AG09319 (cell line): Measurements from ENCODE around the gene ERLEC1.
"Not testable (repeated sequence)": the region's sequence is repeated elsewhere in the genome, so short reads cannot be mapped to it uniquely, and the experiment has no call there.

Experiments used
- DNase-seq: peaks from one replicate; pipeline ENCODE4 v3.0.0-alpha.2; 2010; ENCODE audit warnings: low read depth; ENCODE audit errors: extremely low read depth
- TF ChIP-seq, protein P1 (sequence below): IDR thresholded peaks from 2 replicates; pipeline ENCODE4 v1.5.1; 2011; ENCODE audit warnings: low read depth, mild to moderate bottlenecking, inconsistent platforms, low read length, moderate library complexity

The ERLEC1 gene

DNA sequence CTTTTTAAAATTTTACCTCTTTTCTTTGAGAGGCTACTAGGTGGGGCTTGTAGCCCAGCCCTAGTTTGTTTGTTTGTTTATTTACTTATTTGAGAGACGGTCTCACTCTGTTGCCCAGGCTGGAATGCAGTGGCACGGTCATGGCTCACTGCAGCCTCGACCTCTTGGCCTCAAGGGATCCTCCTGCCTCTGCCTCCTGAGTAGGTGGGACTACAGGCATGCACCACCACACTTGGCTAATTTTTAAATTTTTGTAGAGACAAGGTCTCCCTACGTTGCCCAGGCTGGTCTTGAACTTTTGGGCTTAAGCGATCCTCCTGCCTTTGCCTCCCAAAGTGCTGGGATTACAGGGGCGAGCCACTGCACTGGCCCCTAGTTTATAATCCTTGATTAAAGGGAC, 35.0 kb downstream of the ERLEC1 start:
- TF ChIP-seq, protein P1, sequence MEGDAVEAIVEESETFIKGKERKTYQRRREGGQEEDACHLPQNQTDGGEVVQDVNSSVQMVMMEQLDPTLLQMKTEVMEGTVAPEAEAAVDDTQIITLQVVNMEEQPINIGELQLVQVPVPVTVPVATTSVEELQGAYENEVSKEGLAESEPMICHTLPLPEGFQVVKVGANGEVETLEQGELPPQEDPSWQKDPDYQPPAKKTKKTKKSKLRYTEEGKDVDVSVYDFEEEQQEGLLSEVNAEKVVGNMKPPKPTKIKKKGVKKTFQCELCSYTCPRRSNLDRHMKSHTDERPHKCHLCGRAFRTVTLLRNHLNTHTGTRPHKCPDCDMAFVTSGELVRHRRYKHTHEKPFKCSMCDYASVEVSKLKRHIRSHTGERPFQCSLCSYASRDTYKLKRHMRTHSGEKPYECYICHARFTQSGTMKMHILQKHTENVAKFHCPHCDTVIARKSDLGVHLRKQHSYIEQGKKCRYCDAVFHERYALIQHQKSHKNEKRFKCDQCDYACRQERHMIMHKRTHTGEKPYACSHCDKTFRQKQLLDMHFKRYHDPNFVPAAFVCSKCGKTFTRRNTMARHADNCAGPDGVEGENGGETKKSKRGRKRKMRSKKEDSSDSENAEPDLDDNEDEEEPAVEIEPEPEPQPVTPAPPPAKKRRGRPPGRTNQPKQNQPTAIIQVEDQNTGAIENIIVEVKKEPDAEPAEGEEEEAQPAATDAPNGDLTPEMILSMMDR = no peak
- DNase-seq = no peak

DNA sequence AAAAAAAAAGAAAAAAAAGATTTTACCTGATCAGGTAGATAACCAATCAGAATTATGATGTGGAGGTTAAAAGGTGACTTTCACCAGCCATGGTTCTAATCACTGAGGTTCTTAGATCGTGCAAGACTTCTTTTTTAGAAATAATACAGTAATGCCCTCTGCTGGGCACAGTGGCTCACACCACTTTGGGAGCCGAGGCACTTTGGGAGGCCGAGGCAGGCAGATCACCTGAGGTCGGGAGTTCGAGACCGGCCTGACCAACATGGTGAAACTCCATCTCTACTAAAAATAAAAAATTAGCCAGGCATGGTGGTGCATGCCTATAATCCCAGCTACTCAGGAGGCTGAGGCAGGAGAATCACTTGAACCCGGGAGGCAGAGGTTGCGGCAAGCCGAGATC, 36.8 kb downstream of the ERLEC1 start:
- not testable (repeated sequence) for DNase-seq

GRCh38 chr2:53826030-53826410, 39.2 kb downstream of the ERLEC1 start:
- TF ChIP-seq, protein P1 = no peak
- no peak for DNase-seq

DNA sequence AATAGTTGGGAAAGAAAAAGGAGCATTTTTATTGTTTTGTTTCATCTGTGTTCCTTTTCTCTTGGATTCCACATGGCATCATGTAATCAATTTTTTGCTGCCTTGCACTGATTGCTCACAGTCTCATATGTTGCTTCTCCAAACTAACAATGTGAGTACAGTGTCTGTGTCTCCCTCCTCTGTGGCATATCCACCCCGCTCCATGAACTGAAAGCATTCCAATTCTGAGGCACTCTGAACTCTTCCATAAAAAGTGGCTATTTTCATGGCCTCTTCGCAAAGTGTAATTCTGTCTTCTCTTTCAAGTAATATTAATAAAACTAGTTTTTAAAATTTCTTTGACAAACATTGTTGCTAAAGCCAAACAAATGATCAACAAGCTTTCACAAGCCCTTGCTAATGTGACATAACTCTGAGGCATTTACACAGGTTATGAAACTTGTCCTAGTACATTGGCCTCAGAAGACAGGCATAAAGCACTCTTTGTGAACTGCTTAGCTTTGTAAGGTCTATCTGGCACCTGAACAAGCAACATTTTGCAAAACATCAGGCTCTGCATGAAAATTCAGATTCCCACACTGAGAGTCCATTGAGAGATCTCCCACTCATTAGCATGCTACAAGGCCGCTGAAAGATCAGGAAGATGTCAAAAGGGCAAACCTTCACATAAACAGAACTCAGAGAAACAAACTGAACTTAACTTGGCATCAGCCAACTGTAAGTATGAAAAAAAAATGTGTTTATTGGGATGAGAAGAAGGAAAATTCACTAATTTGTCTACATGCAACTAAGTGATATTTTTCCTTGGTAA, 39.9 kb downstream of the ERLEC1 start:
- TF ChIP-seq, protein P1 = no peak
- DNase-seq = no peak

DNA sequence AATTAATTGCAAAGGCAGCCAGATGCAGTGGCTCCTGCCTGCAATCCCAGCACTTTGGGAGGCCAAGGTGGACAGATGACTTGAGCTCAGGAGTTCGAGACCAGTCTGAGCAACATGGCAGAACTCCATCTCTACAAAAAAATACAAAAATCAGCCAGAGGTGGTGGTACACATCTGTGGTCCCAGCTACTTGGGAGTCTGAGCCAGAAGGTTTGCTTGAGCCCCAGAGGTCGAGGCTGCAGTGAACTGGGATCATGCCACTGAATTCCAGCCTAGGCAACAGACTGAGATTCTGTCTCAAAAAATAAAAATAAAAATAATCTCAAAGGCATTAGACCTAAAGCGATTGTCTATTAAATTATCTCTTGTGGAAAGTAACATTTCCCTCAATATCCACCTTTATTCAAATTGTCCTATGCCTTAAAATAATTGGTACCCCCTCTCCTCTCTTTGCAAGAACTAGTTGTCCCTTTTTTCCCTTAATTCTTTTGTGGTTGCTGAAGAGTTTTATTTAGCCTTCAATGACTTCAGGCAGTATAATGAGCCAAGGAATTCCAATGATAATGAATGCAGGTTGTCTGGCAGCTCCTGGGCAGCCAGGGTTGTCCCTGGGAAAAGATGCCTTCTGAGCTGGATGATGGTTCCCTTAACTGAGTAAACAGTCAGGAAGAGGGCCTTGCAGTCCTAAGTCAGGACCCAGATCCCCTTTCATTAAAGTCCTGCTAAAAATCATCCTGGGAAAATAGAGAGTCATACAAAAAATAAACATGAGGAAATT, 40.7 kb downstream of the ERLEC1 start:
- TF ChIP-seq, protein P1 = no peak
- DNase-seq = no peak

DNA sequence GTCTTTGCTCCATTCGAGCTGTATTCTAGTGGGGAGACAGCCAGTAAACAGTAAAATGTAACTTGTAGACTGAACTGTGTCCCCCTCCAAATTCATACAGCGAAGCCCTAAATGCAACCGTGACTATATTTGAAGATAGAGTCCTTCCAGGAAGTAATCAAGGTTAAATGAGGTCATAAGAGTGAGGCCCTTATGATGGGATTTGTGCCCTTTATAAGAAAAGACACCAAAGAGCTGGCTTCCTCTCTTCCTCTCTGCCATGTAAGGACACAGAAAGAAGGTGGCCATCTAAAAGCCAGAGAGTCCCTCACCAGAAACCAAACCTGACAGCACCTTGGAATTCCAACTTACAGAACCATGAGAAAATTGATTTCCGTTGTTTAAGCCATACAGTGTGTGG, 41.5 kb downstream of the ERLEC1 start:
- TF ChIP-seq, protein P1 = no peak
- no peak for DNase-seq

GRCh38 chr2:53829273-53829979, 42.6 kb downstream of the ERLEC1 start:
- DNase-seq = no peak
- TF ChIP-seq, protein P1 = no peak

DNA sequence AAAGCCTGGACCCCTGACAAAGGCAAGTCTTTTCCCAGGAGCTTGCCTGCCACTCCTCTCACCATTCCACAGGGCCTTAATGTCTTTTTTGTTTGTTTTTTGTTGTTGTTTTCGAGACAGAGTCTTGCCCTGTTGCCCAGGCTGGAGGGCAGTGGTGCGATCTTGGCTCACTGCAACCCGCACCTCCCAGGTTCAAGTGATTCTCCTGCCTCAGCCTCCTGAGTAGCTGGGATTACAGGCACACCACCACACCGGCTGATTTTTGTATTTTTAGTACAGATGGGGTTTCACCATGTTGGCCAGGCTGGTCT, 43.1 kb downstream of the ERLEC1 start:
- DNase-seq = not testable (repeated sequence)
